Activated CD4-positive, alpha-beta T cell treated with anti-CD3 and anti-CD28 coated beads, Interleukin-2, amount 50 U/mL, for 24 hours (primary cell): ENCODE measurements around the gene VPS37D.
"Not testable (repeated sequence)": the region's sequence is repeated elsewhere in the genome, so short reads cannot be mapped to it uniquely, and the experiment has no call there.

ENCODE experiments used
- DNase-seq, 2 donors: peaks; one replicate each; pipeline ENCODE4 v3.0.0-alpha.2; 2020; ENCODE audit warnings: low read depth in 1 of 2, low spot score in 1 of 2

VPS37D gene

DNA sequence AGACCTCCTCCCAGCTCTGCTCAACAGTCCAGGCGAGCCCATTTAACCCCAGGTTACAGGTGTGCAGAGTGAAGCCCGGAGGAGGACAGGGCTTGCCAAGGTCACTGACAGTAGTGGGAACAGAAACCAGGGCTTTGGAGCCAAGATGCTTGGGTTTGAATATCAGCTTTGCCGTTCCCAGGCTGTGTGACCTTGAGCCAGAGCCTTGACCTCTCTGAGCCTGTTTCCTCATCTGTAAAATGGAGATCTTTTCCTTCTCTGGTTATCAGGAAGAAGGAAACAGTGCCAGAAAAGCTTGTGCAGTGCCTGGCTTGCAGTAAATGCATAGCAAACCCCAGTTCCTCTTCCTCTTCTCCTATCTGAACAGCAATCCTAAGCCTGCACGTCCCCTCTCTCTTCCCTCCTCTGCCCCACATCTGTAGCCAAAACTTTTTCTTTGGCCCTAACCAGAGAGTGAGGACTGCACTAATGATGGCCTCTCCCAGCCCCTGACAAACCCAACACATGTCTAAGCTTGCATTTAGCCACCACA, 21.9 kb upstream of the VPS37D start:
- no peak for DNase-seq

DNA sequence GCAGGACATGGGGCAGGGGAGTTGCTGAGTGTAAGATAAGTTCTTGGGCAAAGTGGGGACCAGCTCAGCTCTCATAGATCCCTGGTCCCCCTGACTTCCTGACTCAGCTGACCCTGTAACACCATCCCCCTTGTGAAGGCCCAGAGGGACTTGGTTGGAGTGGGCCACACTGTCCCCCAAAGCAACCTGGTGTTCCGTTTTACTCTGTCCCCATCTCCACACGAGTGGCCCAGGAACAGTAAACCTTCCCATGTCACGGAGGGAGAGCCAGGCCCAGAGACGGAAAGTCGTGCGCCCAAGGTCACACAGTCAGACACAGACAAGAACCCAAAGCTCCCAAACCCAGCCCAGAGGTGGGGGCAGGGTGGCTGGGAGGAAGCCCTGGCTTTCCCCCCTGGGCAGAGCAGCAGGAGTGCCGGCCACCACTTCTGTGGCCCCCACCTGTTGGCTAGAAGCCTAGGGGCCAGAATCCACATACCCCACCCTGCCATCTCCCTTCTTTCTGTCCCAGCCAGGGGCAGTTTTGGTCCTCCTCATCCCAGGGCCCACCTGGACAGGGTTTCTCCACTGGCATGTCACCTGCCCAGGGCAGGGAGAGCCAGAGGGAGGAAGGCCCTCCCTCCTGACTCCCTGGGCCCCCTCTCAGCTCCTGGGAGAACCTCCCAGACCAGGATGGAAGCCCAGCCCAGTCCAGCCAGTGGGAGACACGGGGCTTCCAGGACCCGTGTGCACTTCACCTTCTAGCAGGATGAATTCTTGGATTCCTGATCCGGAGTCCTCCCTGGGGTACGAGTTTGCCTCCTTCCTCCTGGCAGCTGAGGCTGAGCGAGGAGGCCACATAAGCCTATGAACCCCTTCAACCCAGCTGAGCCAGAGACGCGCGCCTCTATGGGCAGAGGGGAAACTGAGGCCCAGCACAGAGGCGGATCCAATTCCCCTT, 20.6 kb upstream of the VPS37D start:
- no peak for DNase-seq

DNA sequence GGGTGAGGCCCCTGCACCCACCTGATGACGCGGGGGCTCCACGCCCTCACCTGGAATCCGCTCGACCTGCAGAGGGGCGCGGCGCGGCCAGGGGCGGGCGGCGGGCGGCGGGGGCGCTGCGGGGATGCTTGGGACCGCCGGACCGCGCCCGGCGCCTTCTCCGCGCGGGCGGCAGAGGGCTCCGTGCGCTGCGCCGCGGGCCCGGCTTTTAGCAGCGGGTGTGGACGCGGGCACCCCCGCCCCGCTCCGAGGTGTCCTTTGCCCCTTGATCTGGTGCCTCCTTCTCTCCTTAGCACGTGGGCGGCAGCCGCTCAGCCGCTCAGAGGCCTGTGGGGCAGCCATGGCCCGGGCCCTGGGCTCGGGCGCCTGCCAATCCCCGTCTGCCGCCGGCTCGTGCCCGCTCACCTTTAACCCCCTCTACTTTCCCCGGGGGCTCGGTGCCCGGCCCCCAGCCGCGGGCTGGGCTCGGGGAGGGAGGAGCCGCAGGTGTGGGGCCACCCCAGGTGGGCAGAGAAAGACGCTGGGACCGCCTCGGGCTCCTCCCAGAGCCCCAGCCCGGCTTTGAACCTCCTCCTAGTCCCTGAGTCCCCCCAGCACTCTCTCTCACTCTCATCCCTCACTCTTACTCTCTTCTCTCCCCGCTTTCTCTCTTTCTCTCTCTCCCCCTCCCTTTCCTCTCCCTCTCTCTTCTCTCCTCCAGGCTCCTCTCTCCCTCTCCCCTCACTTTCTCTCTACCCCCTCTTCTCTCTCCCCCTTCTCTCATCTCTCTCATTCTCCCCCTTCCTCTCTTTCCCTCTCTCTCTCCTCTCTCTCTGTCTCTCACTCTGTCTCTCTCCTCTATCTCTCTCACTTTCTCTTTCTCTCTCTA, 19.7 kb upstream of the VPS37D start:
- DNase-seq = no peak

DNA sequence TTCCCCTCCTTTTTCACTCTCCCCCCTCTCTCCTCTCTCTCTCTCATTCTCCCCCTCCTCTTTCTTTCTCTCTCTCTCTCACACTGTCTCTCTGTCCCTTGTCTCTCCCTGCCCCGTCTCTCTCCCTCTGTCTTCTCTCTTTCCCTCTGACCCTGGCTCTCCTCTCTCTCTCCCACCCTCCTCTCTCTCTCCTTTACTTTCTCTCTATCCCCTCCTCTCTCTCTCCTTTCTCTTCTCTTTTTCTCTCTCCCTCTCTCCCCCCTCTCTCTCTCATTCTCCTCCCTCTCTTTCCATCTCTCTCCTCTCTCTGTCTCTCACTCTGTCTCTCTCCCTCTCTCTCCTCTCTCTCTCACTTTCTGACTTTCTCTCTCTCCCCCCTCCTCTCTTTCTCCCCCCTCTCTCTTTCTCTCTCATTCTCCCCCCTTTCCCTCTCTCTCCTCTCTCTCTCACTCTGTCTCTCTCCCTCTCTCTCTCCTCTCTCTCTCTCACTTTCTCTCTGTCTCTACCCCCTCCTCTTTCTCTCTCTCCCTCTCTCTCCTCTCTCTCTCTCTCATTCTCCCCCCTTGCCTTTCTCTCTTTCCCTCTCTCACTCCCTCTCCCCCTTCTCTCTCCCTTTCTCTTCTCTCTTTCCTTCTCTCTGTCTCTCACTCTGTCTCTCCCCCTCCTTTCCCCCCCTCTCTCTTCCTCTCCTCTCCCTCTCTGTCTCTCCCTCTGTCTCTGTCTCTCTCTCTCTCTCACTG, 18.9 kb upstream of the VPS37D start:
- DNase-seq = no peak

DNA sequence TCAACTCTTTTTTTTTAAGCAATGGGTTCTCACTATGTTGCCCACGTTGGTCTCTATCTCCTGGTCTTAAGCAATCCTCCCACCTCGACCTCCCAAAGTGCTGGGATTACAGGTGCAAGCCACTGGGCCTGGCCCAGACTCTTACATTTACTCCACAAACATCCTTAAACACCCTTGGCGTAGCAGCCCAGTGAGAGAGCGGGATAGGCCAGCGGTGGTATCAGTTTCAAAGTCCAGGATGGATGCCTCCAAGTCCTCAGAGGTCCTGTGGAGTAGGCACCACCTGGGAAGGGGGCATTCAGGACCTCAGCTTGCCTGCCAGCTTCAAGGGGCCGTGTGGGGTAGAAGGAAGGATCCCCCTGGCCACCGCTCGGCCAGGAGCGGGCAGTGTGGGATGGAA, 18.1 kb upstream of the VPS37D start:
- DNase-seq = no peak

DNA sequence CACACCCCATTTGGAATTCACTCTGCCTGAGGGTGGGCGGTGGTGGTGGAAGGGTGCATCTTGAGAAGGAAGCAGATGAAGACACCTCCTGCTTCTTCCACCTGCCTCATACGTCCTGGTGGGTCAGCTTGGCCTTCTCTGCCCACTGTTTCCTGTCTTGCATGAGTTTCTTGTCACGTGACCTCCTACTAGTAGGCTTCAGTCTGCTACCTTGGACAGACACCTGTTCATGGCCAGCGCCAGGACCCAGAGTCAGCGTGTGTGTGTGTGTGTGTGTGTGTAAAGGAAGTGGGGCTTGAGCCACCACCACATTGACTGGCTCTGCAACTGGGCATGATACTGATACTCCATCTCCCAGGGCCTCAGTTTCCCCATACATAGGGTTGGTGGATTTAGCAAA, 17.1 kb upstream of the VPS37D start:
- no peak for DNase-seq

DNA sequence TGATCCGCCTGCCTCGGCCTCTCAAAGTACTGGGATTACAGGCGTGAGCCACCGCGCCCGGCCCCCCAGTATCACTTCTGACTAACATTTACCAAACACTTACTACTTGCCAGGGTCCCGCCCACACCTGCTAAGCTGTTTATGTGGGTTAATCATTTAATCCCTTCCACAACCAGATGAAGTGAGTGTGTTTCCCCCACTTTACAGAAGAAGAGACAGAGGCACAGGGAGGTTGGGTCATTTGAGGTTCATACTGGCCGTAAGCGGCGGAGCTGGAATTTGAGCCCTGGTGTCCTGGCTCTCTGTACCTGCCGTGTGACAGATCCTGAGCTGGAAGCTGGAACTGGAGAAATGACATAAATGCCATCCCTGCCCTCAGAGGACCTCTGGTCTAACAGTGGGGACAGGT, 15.1 kb upstream of the VPS37D start:
- no peak for DNase-seq

DNA sequence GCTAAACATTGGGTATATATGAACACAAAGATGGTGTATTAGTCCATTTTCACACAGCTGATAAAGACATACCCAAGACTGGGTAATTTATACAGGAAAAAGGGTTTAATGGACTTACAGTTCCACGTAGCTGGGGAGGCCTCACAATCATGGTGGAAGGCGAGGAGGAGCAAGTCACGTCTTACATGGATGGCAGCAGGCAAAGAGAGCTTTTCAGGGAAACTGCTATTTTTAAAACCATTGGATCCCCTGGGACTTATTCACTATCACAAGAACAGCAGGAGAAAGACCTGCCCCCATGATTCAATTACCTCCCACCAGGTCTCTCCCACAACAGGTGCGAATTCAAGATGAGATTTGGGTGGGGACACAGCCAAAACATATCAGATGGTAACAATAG, 12.3 kb upstream of the VPS37D start:
- not testable (repeated sequence) for DNase-seq

DNA sequence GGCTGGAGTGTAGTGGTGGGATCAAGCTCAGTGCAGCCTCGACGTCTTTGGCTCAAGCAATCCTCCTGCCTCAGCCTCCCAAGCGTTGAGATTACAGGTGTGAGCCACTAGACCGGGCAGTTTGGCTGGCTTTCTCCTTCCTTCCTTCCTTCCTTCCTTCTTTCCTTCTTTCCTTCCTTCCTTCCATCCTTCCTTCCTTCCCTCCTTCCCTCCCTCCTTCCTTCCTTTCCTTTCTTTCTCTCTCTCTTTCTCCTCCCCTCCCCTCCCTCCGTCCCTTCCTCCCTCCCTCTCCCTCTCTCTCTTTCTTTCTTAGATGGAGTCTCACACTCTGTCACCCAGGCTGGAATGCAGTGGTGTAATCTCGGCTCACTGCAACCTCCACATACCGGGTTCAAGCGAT, 7.6 kb upstream of the VPS37D start:
- no peak for DNase-seq

DNA sequence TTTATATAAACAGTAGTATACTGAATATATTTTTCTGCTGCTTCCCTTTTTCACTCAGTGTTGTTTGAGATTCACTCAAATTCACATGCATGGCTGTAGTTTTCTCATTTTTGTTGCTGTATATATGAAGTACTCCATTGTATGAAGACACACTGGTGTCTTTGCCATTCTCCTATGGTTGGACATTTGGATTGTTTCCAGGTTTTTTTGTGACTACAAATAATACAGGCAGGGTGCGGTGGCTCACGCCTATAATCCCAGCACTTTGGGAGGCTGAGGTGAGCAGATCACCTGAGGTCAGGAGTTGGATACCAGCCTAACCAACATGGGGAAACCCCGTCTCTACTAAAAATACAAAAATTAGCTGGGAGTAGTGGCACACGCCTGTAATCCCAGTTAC, 7.0 kb upstream of the VPS37D start:
- DNase-seq = not testable (repeated sequence)

DNA sequence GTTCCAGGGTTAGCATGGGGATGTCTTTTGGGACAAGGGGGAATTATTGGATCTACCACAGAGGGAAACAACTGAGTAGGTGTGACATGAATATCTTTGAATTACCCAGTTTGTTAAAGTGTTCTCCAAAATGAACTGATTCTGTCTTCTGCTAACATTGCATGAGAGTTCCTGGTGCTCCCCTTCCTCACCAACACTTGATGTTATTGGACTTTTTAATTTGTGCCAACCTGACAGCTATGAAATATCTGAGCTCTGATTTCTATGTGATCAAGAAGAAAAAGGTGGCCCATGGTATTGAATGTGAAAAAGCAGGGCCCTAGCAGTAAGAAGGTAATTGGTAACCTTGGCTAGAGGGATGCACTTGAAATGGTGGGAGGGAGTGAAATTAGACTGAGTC, 4.6 kb upstream of the VPS37D start:
- no peak for DNase-seq

DNA sequence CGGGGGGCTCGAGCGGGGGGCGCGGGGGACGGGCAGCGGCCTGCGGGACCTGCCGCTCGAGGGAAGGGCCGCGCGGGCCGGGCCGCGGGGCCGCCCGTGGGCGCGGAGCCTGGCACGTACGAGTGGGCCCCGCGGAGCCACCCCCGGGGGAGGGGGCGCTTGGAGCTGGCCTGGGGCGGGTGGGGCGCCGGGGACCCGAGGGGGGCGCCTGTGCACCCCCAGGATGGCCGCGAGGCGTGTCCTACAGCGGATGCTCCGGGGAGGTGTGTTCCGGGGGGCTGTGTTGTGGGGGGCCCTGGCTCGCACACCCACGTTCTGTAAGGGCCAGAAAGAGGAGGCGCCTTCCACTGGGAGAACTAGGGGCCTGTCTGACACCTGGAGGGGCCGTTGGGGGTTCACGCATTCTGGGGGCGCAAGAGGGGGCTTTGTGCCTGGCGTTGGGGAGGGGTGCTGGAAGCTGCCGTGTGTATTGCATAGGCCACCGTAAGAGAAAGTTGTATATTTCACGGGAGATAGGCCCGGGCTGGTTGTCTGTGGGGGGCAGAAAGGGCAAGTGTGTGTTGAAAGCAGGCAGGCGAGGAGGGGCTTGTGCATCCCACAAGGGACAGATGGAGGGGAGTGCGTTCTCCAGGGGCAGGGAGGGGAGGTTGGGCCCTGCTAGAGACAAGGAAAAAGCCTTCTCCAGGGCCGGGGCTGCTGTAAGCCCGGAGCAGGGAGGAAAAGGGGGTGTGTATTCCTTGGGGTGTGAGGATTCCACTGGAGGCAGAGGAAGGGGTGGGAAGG, 663 bp downstream of the VPS37D start:
- DNase-seq = no peak

DNA sequence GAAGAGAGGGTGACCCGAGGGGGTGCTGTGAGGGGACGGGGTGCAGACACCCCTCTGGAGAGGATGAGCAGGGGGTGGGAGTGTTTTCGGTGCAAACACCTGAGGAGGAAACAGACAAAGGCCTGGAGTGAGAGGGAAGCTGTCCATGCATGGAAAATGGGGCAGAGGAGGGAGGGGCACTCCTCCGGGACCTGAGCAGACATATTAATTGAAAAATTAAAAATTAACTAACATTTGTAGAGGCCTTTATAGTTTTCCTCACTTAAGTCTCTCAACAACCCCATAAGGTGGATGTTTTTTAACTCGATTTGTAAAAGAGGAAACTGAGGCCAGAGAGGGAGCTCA, 1.2 kb downstream of the VPS37D start:
- DNase-seq = no peak

DNA sequence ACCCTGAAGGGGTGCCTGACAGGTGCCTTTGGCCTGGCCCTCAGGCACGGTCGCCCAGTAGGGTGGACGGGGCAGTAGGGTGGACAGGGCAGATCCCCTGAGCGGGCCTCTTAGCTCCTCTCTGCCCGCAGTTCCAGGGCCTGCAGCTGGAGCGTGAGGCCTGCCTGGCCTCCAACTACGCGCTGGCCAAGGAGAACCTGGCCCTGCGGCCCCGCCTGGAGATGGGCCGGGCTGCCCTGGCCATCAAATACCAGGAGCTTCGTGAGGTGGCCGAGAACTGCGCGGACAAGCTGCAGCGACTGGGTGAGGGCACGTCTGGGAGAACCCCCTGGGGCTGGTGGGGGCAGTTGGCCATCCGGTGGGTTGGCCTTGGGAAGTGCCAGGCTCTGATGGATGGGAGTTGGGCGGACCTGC, 1.7 kb downstream of the VPS37D start:
- no peak for DNase-seq

DNA sequence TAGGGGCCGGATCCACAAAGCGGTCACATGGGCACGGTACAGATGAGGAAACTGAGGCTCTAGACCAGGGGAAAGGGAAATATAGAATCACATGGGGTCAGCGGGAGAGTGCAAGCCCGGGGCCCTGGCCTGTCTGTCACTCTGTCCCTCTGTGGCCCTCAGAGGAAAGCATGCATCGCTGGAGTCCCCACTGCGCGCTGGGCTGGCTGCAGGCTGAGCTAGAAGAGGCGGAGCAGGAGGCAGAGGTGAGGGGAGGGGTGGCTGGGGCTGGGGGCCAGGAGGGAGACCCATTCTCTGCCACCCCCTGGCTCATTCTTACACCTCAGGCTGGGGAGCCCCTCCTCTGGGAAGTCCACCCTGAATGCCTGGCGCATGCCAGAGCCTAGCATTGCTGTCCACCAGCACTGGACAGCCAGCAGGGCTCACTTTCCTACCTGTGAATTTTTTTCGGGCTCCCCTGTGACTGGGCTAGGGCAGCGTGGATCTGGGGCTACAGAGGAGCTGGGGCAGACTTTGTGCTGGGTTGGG, 2.3 kb downstream of the VPS37D start:
- DNase-seq = no peak

DNA sequence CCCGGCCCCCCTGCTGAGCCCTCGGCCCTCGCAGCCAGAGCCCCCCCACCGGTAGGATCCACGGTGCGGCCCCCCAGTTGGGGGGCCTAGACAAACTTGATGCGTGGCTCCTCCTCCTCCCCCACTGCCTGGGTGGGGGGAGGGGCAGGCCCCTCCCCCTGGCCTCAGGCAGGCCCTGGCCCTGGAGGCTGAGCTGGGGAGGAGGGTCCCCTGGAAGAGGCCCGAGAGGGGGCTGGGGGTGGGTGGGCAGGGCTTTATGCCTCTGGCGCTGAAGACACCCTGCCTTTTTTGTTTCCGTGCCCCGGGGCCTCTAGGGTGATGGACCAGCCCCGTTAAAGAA, 3.7 kb downstream of the VPS37D start:
- no peak for DNase-seq

DNA sequence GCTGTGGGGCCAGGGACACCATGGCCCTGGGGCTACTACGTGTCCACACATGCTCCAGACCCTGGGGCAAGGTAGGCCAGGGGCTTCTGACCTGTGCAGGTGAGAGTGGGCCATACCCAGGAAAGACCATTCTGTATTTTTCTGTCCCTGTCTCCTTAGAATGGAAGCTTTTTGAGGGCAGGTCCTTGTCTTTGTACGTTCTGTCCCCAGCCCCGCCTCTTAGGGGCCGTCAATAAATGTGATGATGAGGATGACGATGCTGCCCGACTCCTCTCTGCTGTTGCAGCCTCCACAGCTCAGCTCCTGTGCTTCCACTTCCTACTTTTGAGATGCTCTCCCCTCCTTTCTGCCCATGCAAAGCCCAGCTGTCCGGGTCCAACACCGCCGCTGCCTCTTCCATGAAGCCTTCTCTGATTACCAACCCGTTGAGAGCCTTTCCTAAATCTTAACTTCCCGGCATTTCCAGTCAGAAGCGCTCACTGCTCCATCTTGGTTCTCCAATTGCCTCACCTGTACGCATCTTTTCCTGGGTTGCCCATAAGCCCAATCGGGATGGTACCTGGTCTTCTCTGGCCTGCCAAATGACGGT, 4.3 kb downstream of the VPS37D start:
- no peak for DNase-seq

DNA sequence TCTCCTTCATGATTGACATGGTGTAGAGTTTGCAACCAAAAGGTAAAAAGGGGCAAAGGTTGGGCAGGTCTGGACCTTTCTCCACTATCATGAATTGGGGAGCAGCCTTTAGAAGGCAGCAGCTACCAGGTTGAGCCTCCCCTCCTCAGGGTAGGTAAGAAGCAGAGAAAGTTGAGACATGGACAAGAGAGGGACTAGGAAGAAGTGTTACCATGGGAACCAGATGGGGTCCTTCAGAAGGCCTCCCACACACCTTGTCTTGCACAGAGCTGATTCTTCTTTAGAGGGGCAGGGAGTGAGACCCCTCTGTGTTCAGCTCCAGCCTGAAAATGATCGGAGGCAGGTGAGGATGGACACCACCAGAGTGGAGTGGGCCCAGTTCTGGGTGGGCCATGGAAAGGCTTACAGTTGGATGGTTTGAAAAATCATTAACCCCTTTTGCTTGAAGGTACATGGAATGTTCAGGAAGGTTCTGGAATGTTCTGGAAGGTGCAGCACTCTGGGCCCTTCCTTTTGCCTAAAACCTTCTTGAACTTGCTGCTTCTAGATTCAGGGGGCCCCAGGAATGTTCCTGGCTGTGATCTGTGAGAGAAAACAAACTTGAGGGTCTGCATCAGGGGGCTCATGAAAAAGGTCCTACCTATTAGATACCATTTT, 7.0 kb downstream of the VPS37D start:
- no peak for DNase-seq

DNA sequence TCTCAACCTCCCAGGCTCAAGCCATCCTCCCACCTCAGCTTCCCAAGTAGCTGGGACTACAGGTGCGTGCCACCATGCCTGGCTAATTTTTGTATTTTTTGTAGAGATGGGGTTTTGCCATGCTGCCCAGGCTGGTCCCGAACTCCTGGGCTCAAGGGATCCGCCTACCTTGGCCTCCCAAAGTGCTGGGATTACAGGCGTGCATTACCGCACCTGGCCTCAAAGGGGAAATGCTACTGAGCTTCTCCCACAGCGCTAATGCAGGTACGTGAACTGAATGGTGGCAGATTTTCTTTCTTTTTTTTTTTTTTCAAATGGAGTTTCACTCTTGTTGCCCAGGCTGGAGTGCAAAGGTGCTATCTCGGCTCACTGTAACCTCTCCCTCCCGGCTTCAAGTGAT, 8.4 kb downstream of the VPS37D start:
- not testable (repeated sequence) for DNase-seq

DNA sequence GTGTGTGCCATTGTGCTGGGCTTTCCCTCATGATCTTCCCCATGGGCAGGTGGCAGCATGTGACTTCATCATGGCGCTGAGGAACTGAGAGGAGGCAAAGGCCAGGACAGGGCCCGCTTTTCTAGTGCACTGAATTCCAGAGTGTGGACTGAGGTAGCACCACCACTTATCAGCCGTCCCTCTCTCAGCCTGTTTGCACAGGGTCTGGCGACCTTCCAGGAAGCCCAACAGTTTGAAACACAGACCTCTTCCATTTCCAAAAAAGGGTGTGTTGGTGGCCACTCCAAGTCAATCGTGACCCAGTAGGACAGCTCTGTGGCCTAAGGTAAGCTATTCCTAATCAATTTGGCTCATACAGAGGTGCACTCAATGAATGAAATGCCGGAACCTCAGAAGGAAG, 11.2 kb downstream of the VPS37D start:
- DNase-seq = no peak
